ENCODE results near the gene PDE4D.

PDE4D gene

GRCh38 chr5:59185757-59186385, 707.7 kb downstream of the PDE4D start:
- DNase-seq (no peak), ATAC-seq (replicated peaks) (no peak)
- Mint-ChIP-seq H3K4me1 (peaks cover 8% of the 10 kb centered on the region in 2 donors), H3K9me3 (no peaks in the 10 kb centered on the region), H3K4me3 (no peak overlapping the region), H3K36me3 (no peaks in the 10 kb centered on the region), H3K27ac (no peak overlapping the region), H3K27me3 (peaks cover 4 to 6% of the 10 kb centered on the region in 2 donors)

GRCh38 chr5:59184769-59185168, 708.8 kb downstream of the PDE4D start:
- H3K27me3 Mint-ChIP-seq, result peaks cover 4 to 6% of the 10 kb centered on the region in 2 donors
- H3K36me3 Mint-ChIP-seq, result peaks cover 0 to 4% of the 10 kb centered on the region in 2 donors
- no peaks in the 10 kb centered on the region for H3K9me3 Mint-ChIP-seq
- ATAC-seq (replicated peaks) (no peak), DNase-seq (no peak)
- H3K4me1 Mint-ChIP-seq, result peaks cover 7 to 8% of the 10 kb centered on the region in 2 donors
- no peak overlapping the region for H3K27ac Mint-ChIP-seq
- no peak overlapping the region for H3K4me3 Mint-ChIP-seq

- DNase-seq (no peak), ATAC-seq (replicated peaks) (no peak)
- no peaks in the 10 kb centered on the region for H3K27me3 Mint-ChIP-seq
- peaks cover 0 to 4% of the 10 kb centered on the region in 2 donors for H3K36me3 Mint-ChIP-seq
- no peak overlapping the region for H3K4me3 Mint-ChIP-seq
- H3K9me3 Mint-ChIP-seq, result no peaks in the 10 kb centered on the region
- no peak overlapping the region for H3K27ac Mint-ChIP-seq
- H3K4me1 Mint-ChIP-seq, result peaks cover 7 to 10% of the 10 kb centered on the region in 2 donors
Measured at GRCh38 chr5:59182760-59183159, 710.8 kb downstream of the PDE4D start.

GRCh38 chr5:59180515-59180914, 713.0 kb downstream of the PDE4D start:
- H3K9me3 Mint-ChIP-seq, result no peaks in the 10 kb centered on the region
- no peak overlapping the region for H3K27ac Mint-ChIP-seq
- no peaks in the 10 kb centered on the region for H3K27me3 Mint-ChIP-seq
- peaks cover 7 to 10% of the 10 kb centered on the region in 2 donors for H3K4me1 Mint-ChIP-seq
- ATAC-seq (replicated peaks) (peak in 1 of 2 donors; percentile 64), DNase-seq (no peak)
- H3K4me3 Mint-ChIP-seq, result no peak overlapping the region
- peaks cover 0 to 4% of the 10 kb centered on the region in 2 donors for H3K36me3 Mint-ChIP-seq

GRCh38 chr5:59179704-59180103, 713.8 kb downstream of the PDE4D start:
- H3K27ac Mint-ChIP-seq, result no peak overlapping the region
- H3K27me3 Mint-ChIP-seq, result no peaks in the 10 kb centered on the region
- ATAC-seq (replicated peaks) (no peak), DNase-seq (no peak)
- H3K4me3 Mint-ChIP-seq, result no peak overlapping the region
- peaks cover 0 to 4% of the 10 kb centered on the region in 2 donors for H3K36me3 Mint-ChIP-seq
- peaks cover 7 to 10% of the 10 kb centered on the region in 2 donors for H3K4me1 Mint-ChIP-seq
- H3K9me3 Mint-ChIP-seq, result no peaks in the 10 kb centered on the region

GRCh38 chr5:59178482-59178881, 715.0 kb downstream of the PDE4D start:
- H3K4me1 Mint-ChIP-seq, result peaks cover 7 to 10% of the 10 kb centered on the region in 2 donors
- no peaks in the 10 kb centered on the region for H3K9me3 Mint-ChIP-seq
- H3K4me3 Mint-ChIP-seq, result no peak overlapping the region
- ATAC-seq (replicated peaks) (no peak), DNase-seq (no peak)
- H3K27me3 Mint-ChIP-seq, result no peaks in the 10 kb centered on the region
- H3K27ac Mint-ChIP-seq, result no peak overlapping the region
- peaks cover 0 to 4% of the 10 kb centered on the region in 2 donors for H3K36me3 Mint-ChIP-seq

GRCh38 chr5:59178071-59178470, 715.5 kb downstream of the PDE4D start:
- Mint-ChIP-seq H3K9me3 (no peaks in the 10 kb centered on the region), H3K36me3 (peaks cover 0 to 4% of the 10 kb centered on the region in 2 donors), H3K4me1 (peaks cover 7 to 10% of the 10 kb centered on the region in 2 donors), H3K4me3 (no peak overlapping the region), H3K27ac (no peak overlapping the region), H3K27me3 (no peaks in the 10 kb centered on the region)
- DNase-seq (no peak), ATAC-seq (replicated peaks) (no peak)

GRCh38 chr5:59177644-59178043, 715.9 kb downstream of the PDE4D start:
- Mint-ChIP-seq H3K27ac (no peak overlapping the region), H3K9me3 (no peaks in the 10 kb centered on the region), H3K4me1 (peaks cover 7 to 10% of the 10 kb centered on the region in 2 donors), H3K36me3 (peaks cover 0 to 4% of the 10 kb centered on the region in 2 donors), H3K27me3 (no peaks in the 10 kb centered on the region), H3K4me3 (no peak overlapping the region)
- no peak for ATAC-seq (replicated peaks)
- no peak for DNase-seq

- H3K9me3 Mint-ChIP-seq, result no peaks in the 10 kb centered on the region
- ATAC-seq (replicated peaks) (peak; percentile 77 to 78), DNase-seq (no peak)
- no peak overlapping the region for H3K4me3 Mint-ChIP-seq
- H3K27ac Mint-ChIP-seq, result no peak overlapping the region
- no peaks in the 10 kb centered on the region for H3K27me3 Mint-ChIP-seq
- H3K4me1 Mint-ChIP-seq, result peaks cover 10 to 11% of the 10 kb centered on the region in 2 donors
- H3K36me3 Mint-ChIP-seq, result peaks cover 0 to 6% of the 10 kb centered on the region in 2 donors
Measured at GRCh38 chr5:59174248-59174844, 719.2 kb downstream of the PDE4D start.

GRCh38 chr5:59173578-59173977, 719.9 kb downstream of the PDE4D start:
- H3K27ac Mint-ChIP-seq, result no peak overlapping the region
- peaks cover 8 to 10% of the 10 kb centered on the region in 2 donors for H3K4me1 Mint-ChIP-seq
- no peaks in the 10 kb centered on the region for H3K27me3 Mint-ChIP-seq
- ATAC-seq (replicated peaks) (no peak), DNase-seq (no peak)
- H3K36me3 Mint-ChIP-seq, result peaks cover 0 to 6% of the 10 kb centered on the region in 2 donors
- H3K4me3 Mint-ChIP-seq, result no peak overlapping the region
- H3K9me3 Mint-ChIP-seq, result no peaks in the 10 kb centered on the region

- DNase-seq, result no peak
- Mint-ChIP-seq H3K36me3 (peaks cover 0 to 6% of the 10 kb centered on the region in 2 donors), H3K27ac (no peak overlapping the region), H3K9me3 (no peaks in the 10 kb centered on the region), H3K27me3 (no peaks in the 10 kb centered on the region), H3K4me3 (no peak overlapping the region), H3K4me1 (peaks cover 0 to 3% of the 10 kb centered on the region in 2 donors)
- ATAC-seq (replicated peaks), result no peak
Measured at GRCh38 chr5:59171131-59171530, 722.4 kb downstream of the PDE4D start.

- H3K9me3 Mint-ChIP-seq, result no peaks in the 10 kb centered on the region
- DNase-seq, result no peak
- no peaks in the 10 kb centered on the region for H3K27me3 Mint-ChIP-seq
- H3K36me3 Mint-ChIP-seq, result peaks cover 0 to 6% of the 10 kb centered on the region in 2 donors
- no peak for ATAC-seq (replicated peaks)
- H3K4me3 Mint-ChIP-seq, result no peak overlapping the region
- no peak overlapping the region for H3K27ac Mint-ChIP-seq
- peaks cover 0 to 3% of the 10 kb centered on the region in 2 donors for H3K4me1 Mint-ChIP-seq
Measured at GRCh38 chr5:59169768-59170150, 723.8 kb downstream of the PDE4D start.

GRCh38 chr5:59169081-59169767, 724.3 kb downstream of the PDE4D start:
- Mint-ChIP-seq H3K27me3 (no peaks in the 10 kb centered on the region), H3K9me3 (no peaks in the 10 kb centered on the region)
- no peak for DNase-seq

GRCh38 chr5:59168067-59168466, 725.5 kb downstream of the PDE4D start:
- no peak overlapping the region for H3K27ac Mint-ChIP-seq
- peaks cover 0 to 6% of the 10 kb centered on the region in 2 donors for H3K36me3 Mint-ChIP-seq
- no peaks in the 10 kb centered on the region for H3K27me3 Mint-ChIP-seq

More at GRCh38 chr5:59169081-59169767, 724.3 kb downstream of the PDE4D start:
- H3K4me1 Mint-ChIP-seq, result peaks cover 0 to 3% of the 10 kb centered on the region in 2 donors
- H3K36me3 Mint-ChIP-seq, result peaks cover 0 to 6% of the 10 kb centered on the region in 2 donors
- no peak for ATAC-seq (replicated peaks)
- H3K27ac Mint-ChIP-seq, result no peak overlapping the region
- H3K4me3 Mint-ChIP-seq, result no peak overlapping the region

More at GRCh38 chr5:59168067-59168466, 725.5 kb downstream of the PDE4D start:
- H3K4me1 Mint-ChIP-seq, result peaks cover 0 to 3% of the 10 kb centered on the region in 2 donors
- no peaks in the 10 kb centered on the region for H3K9me3 Mint-ChIP-seq
- no peak overlapping the region for H3K4me3 Mint-ChIP-seq
- ATAC-seq (replicated peaks), result no peak
- no peak for DNase-seq

All from stimulated activated naive B cell treated with anti-CD40 and anti-IgM and Interleukin-4, amounts not matched to agents 10 μg/mL and 1 μg/mL and 100 μg/mL, for 72 hours (primary cell).